Measurements from ENCODE around the gene ITGA4.

ITGA4 gene

DNA sequence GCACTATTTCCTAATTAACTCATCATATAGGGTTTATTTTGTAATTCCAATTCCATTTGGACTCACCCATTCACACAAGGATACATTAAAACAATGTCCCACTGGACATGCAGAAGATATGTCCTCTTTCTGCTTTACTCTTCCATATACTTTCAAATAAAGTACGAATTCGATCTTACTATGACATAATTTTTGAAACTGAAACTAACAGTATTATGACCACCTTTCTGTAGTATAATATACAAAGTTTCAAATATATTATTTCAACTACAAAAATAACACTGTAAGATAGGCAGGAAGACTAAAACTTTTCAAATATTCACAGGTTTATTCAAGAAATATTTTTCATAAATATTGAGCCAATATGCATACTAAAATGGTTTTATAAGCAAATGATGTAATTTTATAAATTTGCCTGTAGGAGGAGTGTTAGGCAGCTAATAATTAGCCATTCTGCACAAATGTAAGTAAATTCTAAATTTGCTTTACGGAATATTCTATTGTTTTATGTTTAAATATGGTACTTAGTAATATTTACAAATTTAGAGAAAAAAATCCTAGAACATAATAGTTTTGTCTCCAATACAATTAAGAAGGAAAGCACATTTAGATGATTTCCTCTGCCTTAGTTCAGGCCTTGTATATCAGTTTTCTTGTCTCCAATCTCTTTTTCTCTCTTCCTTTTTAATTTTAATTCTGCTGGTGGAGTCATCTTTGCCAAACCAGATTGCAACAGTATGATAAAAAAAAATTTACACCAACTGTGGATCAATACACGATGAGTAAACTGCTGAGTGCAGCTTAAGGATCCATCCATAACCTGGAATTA, 113.9 kb downstream of the ITGA4 start:
- DNase-seq (ENCODE audit: low spot score): no peak
- no peak overlapping the region for H3K4me3 ChIP-seq
- H3K27ac ChIP-seq: no peak overlapping the region
- TF ChIP-seq, protein P1, sequence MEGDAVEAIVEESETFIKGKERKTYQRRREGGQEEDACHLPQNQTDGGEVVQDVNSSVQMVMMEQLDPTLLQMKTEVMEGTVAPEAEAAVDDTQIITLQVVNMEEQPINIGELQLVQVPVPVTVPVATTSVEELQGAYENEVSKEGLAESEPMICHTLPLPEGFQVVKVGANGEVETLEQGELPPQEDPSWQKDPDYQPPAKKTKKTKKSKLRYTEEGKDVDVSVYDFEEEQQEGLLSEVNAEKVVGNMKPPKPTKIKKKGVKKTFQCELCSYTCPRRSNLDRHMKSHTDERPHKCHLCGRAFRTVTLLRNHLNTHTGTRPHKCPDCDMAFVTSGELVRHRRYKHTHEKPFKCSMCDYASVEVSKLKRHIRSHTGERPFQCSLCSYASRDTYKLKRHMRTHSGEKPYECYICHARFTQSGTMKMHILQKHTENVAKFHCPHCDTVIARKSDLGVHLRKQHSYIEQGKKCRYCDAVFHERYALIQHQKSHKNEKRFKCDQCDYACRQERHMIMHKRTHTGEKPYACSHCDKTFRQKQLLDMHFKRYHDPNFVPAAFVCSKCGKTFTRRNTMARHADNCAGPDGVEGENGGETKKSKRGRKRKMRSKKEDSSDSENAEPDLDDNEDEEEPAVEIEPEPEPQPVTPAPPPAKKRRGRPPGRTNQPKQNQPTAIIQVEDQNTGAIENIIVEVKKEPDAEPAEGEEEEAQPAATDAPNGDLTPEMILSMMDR (IDR thresholded peaks at IDR 0.05): no peak

DNA sequence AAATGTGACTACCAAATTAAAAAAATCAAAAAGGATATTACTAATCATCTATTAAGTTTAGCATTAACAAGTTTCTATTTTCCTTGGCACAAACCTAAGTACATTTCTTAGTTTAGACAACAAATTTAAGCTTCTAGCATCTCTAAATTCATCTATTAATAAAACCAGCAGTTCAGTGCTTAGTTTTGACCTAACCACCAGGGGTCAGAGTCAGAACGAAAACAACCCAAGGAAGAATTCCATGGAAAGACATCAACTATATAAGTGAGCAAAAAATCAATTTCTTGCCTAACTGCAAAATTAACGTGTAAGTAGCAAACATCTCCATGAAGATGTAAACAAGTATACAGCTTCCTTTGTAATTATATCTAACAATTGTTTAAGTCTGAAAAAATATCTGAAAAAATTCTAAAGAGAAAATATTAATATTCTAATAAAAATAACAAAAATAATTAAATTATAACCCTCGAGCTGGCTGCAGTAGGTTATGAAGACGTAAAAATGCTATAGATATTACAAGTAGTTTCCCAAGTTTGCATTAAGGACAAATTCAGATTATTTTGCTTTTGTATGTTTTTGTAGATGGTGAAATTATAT, 116.1 kb downstream of the ITGA4 start:
- Histone ChIP-seq H3K4me3 (no peak overlapping the region), H3K27ac (no peak overlapping the region)
- TF ChIP-seq, protein P1 (IDR thresholded peaks at IDR 0.05): no peak
- no peak for DNase-seq (ENCODE audit: low spot score)

DNA sequence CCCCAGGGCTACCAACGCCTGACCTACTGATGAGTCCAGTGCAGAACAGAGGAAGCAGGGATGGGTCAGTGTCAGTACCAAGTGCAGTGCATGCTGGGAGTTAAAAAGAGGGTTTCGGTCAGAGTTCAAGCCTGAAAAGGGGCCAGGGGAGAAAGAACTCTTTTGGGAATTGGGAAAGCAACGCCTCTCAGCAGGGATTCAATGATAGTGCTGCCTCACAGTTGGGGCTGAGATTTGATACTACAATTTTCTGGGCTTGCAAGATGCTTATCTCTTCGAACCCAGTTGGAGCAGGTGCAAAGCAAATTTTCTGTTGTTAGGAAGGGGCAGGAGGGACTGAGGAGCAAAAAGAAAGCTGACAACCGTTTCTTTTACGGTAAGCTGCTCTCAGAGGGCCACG, 117.1 kb downstream of the ITGA4 start:
- TF ChIP-seq, protein P1 (IDR thresholded peaks at IDR 0.05): no peak
- Histone ChIP-seq H3K27ac (no peak overlapping the region), H3K4me3 (no peak overlapping the region)
- no peak for DNase-seq (ENCODE audit: low spot score)

DNA sequence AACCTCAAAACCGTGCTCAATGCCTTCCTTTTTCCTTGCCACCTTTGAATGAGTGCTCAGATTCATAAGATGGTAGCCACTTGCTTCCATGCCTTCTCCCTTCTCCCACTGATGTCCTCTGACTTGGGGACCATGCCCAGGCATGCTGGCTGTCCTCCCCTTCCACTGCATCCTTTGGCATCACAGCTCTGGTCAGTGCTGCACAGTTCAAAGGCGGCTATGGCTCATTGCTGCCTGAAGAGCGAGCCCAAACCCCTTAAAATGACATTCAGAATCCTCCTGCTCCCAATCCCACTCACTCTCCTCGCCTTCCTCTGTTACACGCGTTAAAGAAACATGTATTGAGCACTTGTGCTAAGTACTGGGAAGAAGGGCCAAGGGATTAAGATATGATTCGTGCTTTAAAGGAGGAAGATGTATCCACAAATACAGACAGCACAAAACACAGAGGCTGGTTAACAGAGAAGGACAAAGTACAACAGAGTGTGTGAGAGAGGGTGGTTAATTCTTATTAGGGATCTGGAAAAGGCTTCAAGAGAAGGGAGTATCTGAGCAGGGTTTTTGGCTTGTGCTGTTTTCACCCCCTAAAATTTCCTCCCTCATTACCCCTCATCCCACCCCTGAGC, 118.0 kb downstream of the ITGA4 start:
- TF ChIP-seq, protein P1 (IDR thresholded peaks at IDR 0.05): no peak
- no peak for DNase-seq (ENCODE audit: low spot score)
- H3K27ac ChIP-seq: no peak overlapping the region
- no peak overlapping the region for H3K4me3 ChIP-seq

DNA sequence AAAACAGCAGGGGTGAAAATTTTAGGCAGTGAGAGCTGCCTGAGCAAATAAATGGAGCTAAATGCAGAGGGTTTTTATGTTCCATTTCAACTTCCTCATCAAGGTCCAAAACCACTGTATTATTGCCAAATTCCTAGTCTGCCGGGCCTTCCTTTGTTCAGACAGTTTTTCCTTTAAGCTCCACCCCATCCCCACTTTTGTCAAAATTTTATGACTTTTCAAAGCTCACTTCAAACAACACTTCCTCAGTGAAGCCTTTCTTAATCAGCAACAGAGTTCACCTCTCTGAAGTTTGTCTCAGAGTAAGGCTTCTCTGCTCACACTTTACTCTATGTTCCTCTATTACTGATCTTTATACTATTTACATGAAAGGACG, 118.5 kb downstream of the ITGA4 start:
- no peak for DNase-seq (ENCODE audit: low spot score)
- Histone ChIP-seq H3K4me3 (no peak overlapping the region), H3K27ac (no peak overlapping the region)
- TF ChIP-seq, protein P1 (IDR thresholded peaks at IDR 0.05): no peak

DNA sequence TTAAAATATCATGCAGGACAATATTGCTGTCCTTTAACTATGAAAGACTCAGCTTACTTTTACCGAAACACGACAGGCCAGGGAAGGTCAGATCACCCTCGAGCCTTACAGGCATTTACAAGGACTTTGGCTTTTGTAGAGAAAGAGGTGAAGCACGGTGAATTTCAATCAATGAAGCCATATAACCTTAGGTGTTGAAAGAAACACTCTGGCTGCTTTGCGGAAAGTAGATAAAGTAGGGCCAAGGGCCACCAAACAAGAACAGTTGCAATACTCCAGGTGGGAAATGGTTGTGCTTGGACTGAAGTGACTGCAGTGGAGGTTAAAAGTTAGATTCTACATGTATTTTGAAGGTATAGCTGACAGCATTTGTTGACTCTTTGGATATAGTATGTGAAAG, 119.2 kb downstream of the ITGA4 start:
- no peak for DNase-seq (ENCODE audit: low spot score)
- TF ChIP-seq, protein P1 (IDR thresholded peaks at IDR 0.05): no peak
- no peak overlapping the region for H3K27ac ChIP-seq
- H3K4me3 ChIP-seq: no peak overlapping the region

All from coronary artery (tissue), 2 donors.